ENCODE results near the gene CLNK.
A peak's percentile ranks its signal among the peaks of the same experiment; 100 is the strongest.

The CLNK gene

GRCh38 chr4:10635091-10635490 lies 49.5 kb downstream of the CLNK start:
- TF ChIP-seq CTCF (conservative IDR thresholded peaks at IDR 0.05; ENCODE audit: low read length): no peak
- DNase-seq (ENCODE audit: low read depth): no peak

GRCh38 chr4:10629394-10629793 lies 55.2 kb downstream of the CLNK start:
- TF ChIP-seq CTCF (conservative IDR thresholded peaks at IDR 0.05; ENCODE audit: low read length): no peak
- no peak overlapping the region for H3K4me3 ChIP-seq (ENCODE audit: low read length)
- DNase-seq (ENCODE audit: low read depth): no peak

More at GRCh38 chr4:10635091-10635490, 49.5 kb downstream of the CLNK start:
- H3K4me3 ChIP-seq (ENCODE audit: low read length): no peak overlapping the region

- DNase-seq (ENCODE audit: low read depth): no peak
- no peak for TF ChIP-seq CTCF (conservative IDR thresholded peaks at IDR 0.05; ENCODE audit: low read length)
These were observed 59.4 kb downstream of the CLNK start for GRCh38 chr4:10625131-10625530.

GRCh38 chr4:10623862-10624261 lies 60.7 kb downstream of the CLNK start:
- no peak overlapping the region for H3K4me3 ChIP-seq (ENCODE audit: low read length)
- no peak for DNase-seq (ENCODE audit: low read depth)
- TF ChIP-seq CTCF (conservative IDR thresholded peaks at IDR 0.05; ENCODE audit: low read length): no peak

More at GRCh38 chr4:10625131-10625530, 59.4 kb downstream of the CLNK start:
- H3K4me3 ChIP-seq (ENCODE audit: low read length): no peak overlapping the region

- H3K4me3 ChIP-seq (ENCODE audit: low read length): no peak overlapping the region
- DNase-seq (ENCODE audit: low read depth): no peak
- TF ChIP-seq CTCF (conservative IDR thresholded peaks at IDR 0.05; ENCODE audit: low read length): no peak
These were observed 61.3 kb downstream of the CLNK start for GRCh38 chr4:10623241-10623640.

GRCh38 chr4:10622728-10623127 lies 61.8 kb downstream of the CLNK start:
- 0 out of 2 replicates have a peak, but pooled peaks have one; percentile 12 for TF ChIP-seq CTCF (conservative IDR thresholded peaks at IDR 0.05; ENCODE audit: low read length)
- DNase-seq (ENCODE audit: low read depth): no peak

GRCh38 chr4:10620935-10621488 lies 63.6 kb downstream of the CLNK start:
- no peak overlapping the region for H3K4me3 ChIP-seq (ENCODE audit: low read length)
- TF ChIP-seq CTCF (conservative IDR thresholded peaks at IDR 0.05; ENCODE audit: low read length): no peak
- DNase-seq (ENCODE audit: low read depth): no peak

More at GRCh38 chr4:10622728-10623127, 61.8 kb downstream of the CLNK start:
- no peak overlapping the region for H3K4me3 ChIP-seq (ENCODE audit: low read length)
